ENCODE data around the gene CAPN14. TPM values are rescaled to one million over a fixed set of nuclear protein-coding genes. Genes with fewer than 3 reads are reported as not detected.

CAPN14 gene
- total and polyA plus RNA-seq, 10 donors: 0.26 to 2.7 (median 0.92) TPM

DNA sequence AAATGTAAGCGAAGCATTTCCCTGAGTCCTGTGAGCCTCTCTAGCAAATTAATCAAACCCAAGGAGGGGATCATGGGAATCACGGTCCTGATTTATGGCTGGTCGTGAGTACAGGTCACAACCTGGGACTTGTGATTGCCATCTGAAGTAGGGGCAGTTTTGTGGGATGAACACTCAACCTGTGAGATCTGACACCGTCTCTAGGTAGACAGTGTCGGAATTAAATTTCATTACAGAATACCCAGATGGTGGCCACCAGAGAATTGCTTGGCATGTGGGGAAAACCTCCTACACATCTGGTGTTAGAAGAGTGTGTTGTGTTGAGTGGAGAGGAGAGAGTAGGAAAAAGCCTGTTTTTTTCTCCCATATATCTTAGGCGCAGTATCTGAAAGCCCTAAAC is 12.5 kb downstream of the CAPN14 start:
- no peak overlapping the region for H3K27ac ChIP-seq
- TF ChIP-seq POLR2AphosphoS5 (IDR thresholded peaks at IDR 0.05) (no peak), POLR2A (IDR thresholded peaks at IDR 0.05) (no peak)
- TF ChIP-seq, protein P1, sequence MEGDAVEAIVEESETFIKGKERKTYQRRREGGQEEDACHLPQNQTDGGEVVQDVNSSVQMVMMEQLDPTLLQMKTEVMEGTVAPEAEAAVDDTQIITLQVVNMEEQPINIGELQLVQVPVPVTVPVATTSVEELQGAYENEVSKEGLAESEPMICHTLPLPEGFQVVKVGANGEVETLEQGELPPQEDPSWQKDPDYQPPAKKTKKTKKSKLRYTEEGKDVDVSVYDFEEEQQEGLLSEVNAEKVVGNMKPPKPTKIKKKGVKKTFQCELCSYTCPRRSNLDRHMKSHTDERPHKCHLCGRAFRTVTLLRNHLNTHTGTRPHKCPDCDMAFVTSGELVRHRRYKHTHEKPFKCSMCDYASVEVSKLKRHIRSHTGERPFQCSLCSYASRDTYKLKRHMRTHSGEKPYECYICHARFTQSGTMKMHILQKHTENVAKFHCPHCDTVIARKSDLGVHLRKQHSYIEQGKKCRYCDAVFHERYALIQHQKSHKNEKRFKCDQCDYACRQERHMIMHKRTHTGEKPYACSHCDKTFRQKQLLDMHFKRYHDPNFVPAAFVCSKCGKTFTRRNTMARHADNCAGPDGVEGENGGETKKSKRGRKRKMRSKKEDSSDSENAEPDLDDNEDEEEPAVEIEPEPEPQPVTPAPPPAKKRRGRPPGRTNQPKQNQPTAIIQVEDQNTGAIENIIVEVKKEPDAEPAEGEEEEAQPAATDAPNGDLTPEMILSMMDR (IDR thresholded peaks at IDR 0.05 in 8 of 11, conservative IDR thresholded peaks at IDR 0.05 in 3 of 11): no peak
- no peaks in the 10 kb centered on the region for H3K27me3 ChIP-seq (replicated peaks in 1 of 7)
- WGBS, 5 donors: 74 to 96% (median 90%) methylated on average over 6 of the region's 6 CpGs
- peaks cover 0 to 7% (median 0%) of the 10 kb centered on the region in 6 donors for H3K4me1 ChIP-seq
- H3K36me3 ChIP-seq: no peaks in the 10 kb centered on the region
- intact Hi-C loops (cut with DNase I; ENCODE audit: low total_unique reads): no loop called here
- no peak for DNase-seq
- no peak overlapping the region for H3K4me3 ChIP-seq
- no peaks in the 10 kb centered on the region for H3K9me3 ChIP-seq

DNA sequence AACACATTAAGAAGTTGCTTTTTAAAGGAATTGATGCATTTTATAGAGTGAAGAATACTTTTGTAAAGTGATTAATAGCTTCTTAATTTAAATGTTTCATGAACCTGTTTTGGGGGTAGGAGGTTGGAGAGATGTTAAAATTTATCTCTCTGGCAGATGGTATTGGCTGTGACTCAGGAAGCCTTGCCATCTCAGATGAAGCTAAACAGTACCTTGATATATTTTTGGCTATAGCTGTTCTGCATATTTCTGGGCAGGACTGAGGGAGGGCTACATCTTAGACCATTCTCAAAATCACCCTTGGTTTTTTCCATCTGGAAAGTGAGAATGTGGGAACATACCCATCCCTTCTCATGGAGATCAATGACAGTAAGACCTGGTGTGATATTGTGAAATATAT is 13.4 kb downstream of the CAPN14 start:
- no peak for TF ChIP-seq POLR2A (IDR thresholded peaks at IDR 0.05)
- TF ChIP-seq, protein P1 (IDR thresholded peaks at IDR 0.05 in 8 of 11, conservative IDR thresholded peaks at IDR 0.05 in 3 of 11): no peak
- no peak for TF ChIP-seq POLR2AphosphoS5 (IDR thresholded peaks at IDR 0.05)
- no peaks in the 10 kb centered on the region for H3K9me3 ChIP-seq
- intact Hi-C loops (cut with DNase I; ENCODE audit: low total_unique reads): no loop called here

DNA sequence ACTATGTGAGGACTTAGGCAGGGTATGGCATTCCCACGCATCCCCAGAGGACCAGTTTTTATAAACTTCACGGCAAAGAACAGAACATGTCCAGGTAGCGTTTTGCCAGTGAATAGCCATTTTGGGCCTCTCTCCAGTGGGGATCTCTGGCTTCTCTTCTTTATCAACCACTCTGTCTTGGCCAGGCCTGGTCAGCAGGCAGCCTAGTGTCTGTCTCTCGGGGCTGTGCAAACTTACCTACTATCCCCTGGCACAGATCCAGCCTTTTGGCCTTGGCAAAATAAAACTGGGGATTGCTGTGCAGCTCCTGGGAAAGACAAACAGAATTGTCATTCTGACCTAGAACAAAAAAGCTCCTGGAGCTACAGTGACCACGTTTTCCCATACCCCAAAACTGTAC is 14.5 kb downstream of the CAPN14 start:
- no peaks in the 10 kb centered on the region for H3K27me3 ChIP-seq (replicated peaks in 1 of 7)
- no peak overlapping the region for H3K27ac ChIP-seq
- intact Hi-C loops (cut with DNase I; ENCODE audit: low total_unique reads): no loop called here
- WGBS, 5 donors: 84 to 94% (median 87%) methylated on average over 5 of the region's 5 CpGs
- H3K4me3 ChIP-seq: no peak overlapping the region
- no peaks in the 10 kb centered on the region for H3K36me3 ChIP-seq
- peaks cover 0 to 2% (median 0%) of the 10 kb centered on the region in 6 donors for H3K4me1 ChIP-seq
- TF ChIP-seq POLR2A (IDR thresholded peaks at IDR 0.05): no peak
- no peak for TF ChIP-seq POLR2AphosphoS5 (IDR thresholded peaks at IDR 0.05)
- TF ChIP-seq, protein P1 (IDR thresholded peaks at IDR 0.05 in 8 of 11, conservative IDR thresholded peaks at IDR 0.05 in 3 of 11): no peak
- DNase-seq: no peak
- H3K9me3 ChIP-seq: no peaks in the 10 kb centered on the region

More for the DNA sequence above, 13.4 kb downstream of the CAPN14 start:
- peaks cover 0 to 7% (median 0%) of the 10 kb centered on the region in 6 donors for H3K4me1 ChIP-seq
- H3K27me3 ChIP-seq (replicated peaks in 1 of 7): no peaks in the 10 kb centered on the region
- H3K27ac ChIP-seq: no peak overlapping the region
- no peaks in the 10 kb centered on the region for H3K36me3 ChIP-seq
- no peak for DNase-seq
- H3K4me3 ChIP-seq: no peak overlapping the region

DNA sequence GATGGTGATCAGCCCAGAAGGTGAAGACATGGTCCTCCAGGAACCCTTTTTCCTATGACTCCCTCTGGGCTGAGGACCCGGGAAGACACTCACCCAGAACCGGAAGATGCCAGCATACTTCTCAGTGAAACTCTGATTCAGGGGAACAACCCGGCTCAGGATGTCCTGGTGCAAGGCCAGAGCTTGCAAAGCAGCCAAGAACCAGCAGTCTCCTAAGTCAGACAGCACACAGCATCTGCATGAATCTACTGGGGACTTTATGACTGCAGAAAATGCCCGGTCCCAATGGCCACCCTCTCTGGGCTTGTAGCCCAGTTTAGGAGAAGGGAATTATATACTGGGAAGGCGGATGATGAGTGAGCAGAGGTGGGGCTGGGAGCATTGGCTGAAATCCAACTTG is 15.3 kb downstream of the CAPN14 start:
- no peak for DNase-seq
- no peak overlapping the region for H3K27ac ChIP-seq
- H3K36me3 ChIP-seq: peaks cover 0 to 4% (median 0%) of the 10 kb centered on the region in 6 donors
- TF ChIP-seq POLR2AphosphoS5 (IDR thresholded peaks at IDR 0.05): no peak
- TF ChIP-seq POLR2A (IDR thresholded peaks at IDR 0.05): no peak
- TF ChIP-seq, protein P1 (IDR thresholded peaks at IDR 0.05 in 8 of 11, conservative IDR thresholded peaks at IDR 0.05 in 3 of 11): no peak
- H3K4me3 ChIP-seq: no peak overlapping the region
- WGBS, 5 donors: 80 to 93% (median 82%) methylated on average over 5 of the region's 5 CpGs
- H3K4me1 ChIP-seq: no peaks in the 10 kb centered on the region
- no peaks in the 10 kb centered on the region for H3K27me3 ChIP-seq (replicated peaks in 1 of 7)
- no peaks in the 10 kb centered on the region for H3K9me3 ChIP-seq
- intact Hi-C loops (cut with DNase I; ENCODE audit: low total_unique reads): no loop called here
